ENCODE data around the gene SMPD3.

DNA sequence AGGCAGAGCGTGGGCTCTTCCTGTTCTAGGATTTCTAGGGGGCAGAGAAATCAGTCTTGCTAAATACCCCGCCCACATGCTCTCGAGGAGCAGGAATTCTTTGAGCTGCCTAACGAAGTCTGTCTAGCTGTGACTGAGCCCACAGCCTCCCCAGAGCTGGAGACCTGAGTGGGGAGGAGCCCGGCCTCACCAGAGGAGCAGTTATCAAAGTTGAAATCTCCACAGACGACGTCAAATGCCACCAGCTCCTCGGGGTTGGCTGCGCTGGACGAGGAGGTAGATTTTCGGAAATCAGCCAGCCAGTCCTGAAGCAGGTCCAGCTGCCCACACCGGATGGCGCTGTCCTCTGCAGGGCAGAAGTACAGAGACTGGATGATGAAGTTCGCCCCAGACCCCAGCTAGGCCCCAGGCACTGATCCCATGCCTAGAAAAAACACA is 83.7 kb downstream of the SMPD3 start:
- no peak for TF ChIP-seq CTCF (IDR thresholded peaks at IDR 0.05 in 8 of 11, conservative IDR thresholded peaks at IDR 0.05 in 3 of 11)
- TF ChIP-seq POLR2AphosphoS5 (IDR thresholded peaks at IDR 0.05): no peak
- TF ChIP-seq POLR2A (IDR thresholded peaks at IDR 0.05): no peak

All from spleen (tissue), 7 donors.